KOPT-K1 (cell line): Measurements from ENCODE around the gene TAF11.
"Not testable (repeated sequence)": the region's sequence is repeated elsewhere in the genome, so short reads cannot be mapped to it uniquely, and the experiment has no call there.

Source experiments
- H3K27ac ChIP-seq: fragments of 200-600 bp; sonication (generic); 2 replicates; pipeline ENCODE4 v1.5.1; 2016; ENCODE audit warnings: antibody characterized with exemption, mild to moderate bottlenecking, low read depth, low read length; ENCODE audit not compliant: poor library complexity, severe bottlenecking
- H3K36me3 ChIP-seq: fragments of 200-600 bp; sonication (generic); 2 replicates; pipeline ENCODE4 v1.5.1; 2017; ENCODE audit warnings: antibody characterized with exemption, mild to moderate bottlenecking, low read length, moderate library complexity; ENCODE audit not compliant: insufficient read depth
- H3K9me3 ChIP-seq: fragments of 200-600 bp; sonication (generic); 2 replicates; pipeline ENCODE4 v1.5.1; 2017; ENCODE audit warnings: antibody characterized with exemption, low read length, mild to moderate bottlenecking; ENCODE audit not compliant: insufficient read depth, poor library complexity, severe bottlenecking

The TAF11 gene

GRCh38 chr6:34914358-34914757 is 26.5 kb upstream of the TAF11 start:
- Histone ChIP-seq H3K36me3 (no peaks in the 10 kb centered on the region), H3K27ac (no peak overlapping the region), H3K9me3 (no peaks in the 10 kb centered on the region)

- no peaks in the 10 kb centered on the region for H3K36me3 ChIP-seq
- H3K27ac ChIP-seq = no peak overlapping the region
- H3K9me3 ChIP-seq = no peaks in the 10 kb centered on the region
Observed at GRCh38 chr6:34912715-34913464, 25.0 kb upstream of the TAF11 start.

GRCh38 chr6:34911822-34912221 is 24.0 kb upstream of the TAF11 start:
- Histone ChIP-seq H3K9me3 (no peaks in the 10 kb centered on the region), H3K36me3 (no peaks in the 10 kb centered on the region), H3K27ac (no peak overlapping the region)

GRCh38 chr6:34909320-34909883 is 21.6 kb upstream of the TAF11 start:
- Histone ChIP-seq H3K27ac (no peak overlapping the region), H3K36me3 (no peaks in the 10 kb centered on the region), H3K9me3 (no peaks in the 10 kb centered on the region)

GRCh38 chr6:34908194-34908593 is 20.4 kb upstream of the TAF11 start:
- Histone ChIP-seq H3K9me3 (no peaks in the 10 kb centered on the region), H3K36me3 (no peaks in the 10 kb centered on the region), H3K27ac (no peak overlapping the region)

GRCh38 chr6:34906826-34907225 is 19.0 kb upstream of the TAF11 start:
- no peak overlapping the region for H3K27ac ChIP-seq
- no peaks in the 10 kb centered on the region for H3K9me3 ChIP-seq

GRCh38 chr6:34904990-34905613 is 17.3 kb upstream of the TAF11 start:
- H3K36me3 ChIP-seq = no peaks in the 10 kb centered on the region
- no peak overlapping the region for H3K27ac ChIP-seq
- H3K9me3 ChIP-seq = no peaks in the 10 kb centered on the region

More at GRCh38 chr6:34906826-34907225, 19.0 kb upstream of the TAF11 start:
- no peaks in the 10 kb centered on the region for H3K36me3 ChIP-seq

GRCh38 chr6:34901930-34902329 is 14.1 kb upstream of the TAF11 start:
- Histone ChIP-seq H3K9me3 (no peaks in the 10 kb centered on the region), H3K36me3 (no peaks in the 10 kb centered on the region), H3K27ac (no peak overlapping the region)

GRCh38 chr6:34900321-34901031 is 12.6 kb upstream of the TAF11 start:
- H3K27ac ChIP-seq = no peak overlapping the region
- H3K9me3 ChIP-seq = no peaks in the 10 kb centered on the region
- H3K36me3 ChIP-seq = no peaks in the 10 kb centered on the region

- H3K36me3 ChIP-seq, H3K9me3 ChIP-seq, H3K27ac ChIP-seq: not testable (repeated sequence)
Observed at GRCh38 chr6:34899748-34900147, 11.9 kb upstream of the TAF11 start.

GRCh38 chr6:34897716-34898115 is 9.9 kb upstream of the TAF11 start:
- Histone ChIP-seq H3K36me3 (no peaks in the 10 kb centered on the region), H3K9me3 (no peaks in the 10 kb centered on the region), H3K27ac (no peak overlapping the region)

- Histone ChIP-seq H3K9me3 (no peaks in the 10 kb centered on the region), H3K27ac (no peak overlapping the region), H3K36me3 (no peaks in the 10 kb centered on the region)
Observed at GRCh38 chr6:34897130-34897529, 9.3 kb upstream of the TAF11 start.

GRCh38 chr6:34894693-34895092 is 6.9 kb upstream of the TAF11 start:
- Histone ChIP-seq H3K36me3 (no peaks in the 10 kb centered on the region), H3K27ac (no peak overlapping the region), H3K9me3 (no peaks in the 10 kb centered on the region)

GRCh38 chr6:34891296-34891695 is 3.5 kb upstream of the TAF11 start:
- no peaks in the 10 kb centered on the region for H3K36me3 ChIP-seq
- no peak overlapping the region for H3K27ac ChIP-seq
- no peaks in the 10 kb centered on the region for H3K9me3 ChIP-seq

GRCh38 chr6:34890533-34890925 is 2.7 kb upstream of the TAF11 start:
- no peak overlapping the region for H3K27ac ChIP-seq
- H3K9me3 ChIP-seq = no peaks in the 10 kb centered on the region
- no peaks in the 10 kb centered on the region for H3K36me3 ChIP-seq
